Mucosa of gallbladder (tissue), 1 donor: ENCODE results near the gene NUDT4. TPM values are rescaled to one million over a fixed set of nuclear protein-coding genes. Genes with fewer than 3 reads are reported as not detected.

Experiments
- total RNA-seq: library from RNA; stranded (reverse); gene quantifications from one replicate; pipeline ENCODE4 v1.2.1, GENCODE V29; 2021
- donor health status: DM: no; HTN: no; CAD: no.

NUDT4 gene
- total RNA-seq, 1 donor from 2014 or later: 393 TPM

Other genes with a start within 250 kb of the NUDT4 start
- gene UBE2N, start 64.0 kb downstream of the NUDT4 start, total RNA-seq: 80.5 TPM
- 51.9 TPM for gene MRPL42, start 89.6 kb downstream of the NUDT4 start, total RNA-seq
- gene SOCS2, start 194.8 kb downstream of the NUDT4 start, total RNA-seq: 13.8 TPM